Measurements from ENCODE around the gene CLNK. TPM values are rescaled to one million over a fixed set of nuclear protein-coding genes. Genes with fewer than 3 reads are reported as not detected.

CLNK gene
- total RNA-seq, 1 experiment from 2014 or later: not detected

DNA sequence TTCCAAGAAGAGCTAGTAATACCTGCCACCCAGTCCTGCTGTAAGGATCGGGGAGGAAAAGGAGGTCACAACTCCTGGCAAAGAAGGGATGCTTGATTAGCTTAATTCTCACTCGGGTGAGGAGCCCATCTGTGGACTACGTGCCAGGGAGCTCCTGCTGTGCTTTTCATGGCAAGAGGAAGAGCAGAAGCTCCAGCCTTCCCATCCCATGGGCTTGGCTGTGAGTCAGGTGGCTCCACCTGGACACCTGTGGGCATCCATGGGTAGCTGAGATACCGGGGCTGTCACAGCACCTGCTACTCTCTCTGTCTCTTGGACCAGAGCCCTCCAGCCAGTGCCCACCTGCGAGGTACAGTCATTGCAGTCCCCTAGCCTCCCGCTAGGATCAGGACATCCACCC lies 18.0 kb downstream of the CLNK start:
- no peak for DNase-seq (ENCODE audit: extremely low read depth, low read depth)

DNA sequence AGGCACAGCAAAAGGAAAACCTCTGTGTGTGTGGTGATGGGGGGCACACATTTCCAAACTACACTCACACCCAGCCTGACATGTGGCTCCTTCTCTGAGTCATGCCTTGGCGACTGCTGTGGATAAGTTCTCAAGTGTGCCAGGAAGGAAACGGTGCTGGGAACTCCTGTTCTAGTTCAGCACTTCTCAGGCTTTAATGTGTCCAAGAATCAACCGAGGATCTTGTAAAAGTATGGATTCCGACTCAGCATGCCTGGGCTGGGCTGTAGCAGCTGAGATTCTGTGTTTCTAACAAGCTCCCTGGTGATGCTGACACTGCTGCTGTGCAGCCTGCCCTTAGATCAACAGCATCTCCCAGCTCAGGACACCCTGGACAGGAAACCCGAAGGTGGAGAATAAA lies 20.2 kb downstream of the CLNK start:
- DNase-seq (ENCODE audit: extremely low read depth, low read depth): no peak

DNA sequence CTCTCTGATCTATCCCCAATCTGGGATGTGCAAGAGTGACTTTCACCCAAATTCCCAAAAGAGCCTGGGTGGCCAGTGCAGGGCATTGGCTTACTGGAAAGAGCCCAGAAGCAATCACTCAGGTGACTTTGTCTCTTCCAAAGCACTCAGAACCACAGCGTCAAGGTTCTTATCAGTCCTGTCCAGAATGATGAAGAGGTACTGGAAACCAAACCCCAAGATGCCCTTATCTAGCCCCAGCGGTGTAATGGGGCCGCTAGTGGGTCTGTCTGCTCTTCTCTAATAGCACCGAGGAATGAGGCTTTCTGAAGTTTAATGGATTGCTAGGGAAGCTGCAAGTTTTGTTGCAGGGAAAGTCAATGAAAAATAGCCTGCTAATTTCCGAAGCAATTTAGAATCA lies 21.6 kb downstream of the CLNK start:
- DNase-seq (ENCODE audit: extremely low read depth, low read depth): no peak

DNA sequence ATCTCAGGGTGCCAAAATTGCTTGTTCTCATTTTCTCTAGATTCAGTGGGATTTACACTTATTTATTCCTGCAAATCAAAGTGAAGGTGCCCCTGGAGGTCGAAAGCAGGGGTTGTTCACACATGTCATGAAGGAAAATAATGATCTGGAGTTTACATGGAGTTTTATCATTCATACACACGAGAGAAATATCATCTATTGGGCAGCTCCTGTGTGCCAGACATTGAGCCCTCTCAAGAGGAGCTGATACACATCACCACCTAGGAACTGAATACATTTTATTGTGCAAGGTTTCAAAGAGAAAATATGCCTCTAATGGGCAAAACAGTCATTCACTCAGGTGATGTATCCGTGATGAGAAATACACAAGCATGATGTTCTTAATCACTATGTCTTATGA lies 23.5 kb downstream of the CLNK start:
- DNase-seq (ENCODE audit: extremely low read depth, low read depth): no peak

DNA sequence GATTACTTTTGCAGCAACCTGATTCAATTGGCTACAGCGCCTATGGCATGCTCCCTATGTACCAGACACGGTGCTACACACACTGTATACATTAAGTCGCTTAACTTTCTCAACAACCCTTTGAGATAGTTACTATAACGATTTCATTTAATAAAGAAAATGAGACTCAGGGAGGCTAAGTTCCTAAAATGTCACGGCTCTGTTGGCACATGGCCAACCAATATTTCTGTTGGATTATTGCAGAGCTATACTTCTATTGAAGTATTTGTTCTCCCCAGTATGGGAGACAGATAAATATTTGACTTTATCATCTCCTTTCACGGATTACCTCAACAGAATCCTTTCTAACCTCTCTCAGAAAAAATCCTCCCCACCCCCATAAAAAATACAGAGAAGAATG lies 25.3 kb downstream of the CLNK start:
- DNase-seq (ENCODE audit: extremely low read depth, low read depth): no peak

DNA sequence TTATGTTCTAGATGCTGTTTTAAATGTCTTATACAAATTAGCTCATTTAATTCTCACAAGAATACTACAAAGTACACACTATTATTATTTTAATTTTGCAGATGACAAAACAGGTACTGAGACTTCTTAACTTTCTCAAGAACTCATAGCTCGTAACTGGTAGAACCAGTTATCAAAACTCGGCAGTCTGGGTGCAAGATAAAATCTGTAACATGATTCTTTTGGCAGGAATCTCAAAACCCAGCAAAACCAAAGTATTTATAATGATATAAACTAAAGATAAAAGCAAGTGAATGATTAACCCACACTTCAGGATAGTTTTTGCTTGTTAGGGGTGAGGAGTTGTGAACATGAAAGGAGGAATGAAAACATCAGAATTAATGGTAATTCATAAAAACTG lies 27.6 kb downstream of the CLNK start:
- no peak for DNase-seq (ENCODE audit: extremely low read depth, low read depth)

DNA sequence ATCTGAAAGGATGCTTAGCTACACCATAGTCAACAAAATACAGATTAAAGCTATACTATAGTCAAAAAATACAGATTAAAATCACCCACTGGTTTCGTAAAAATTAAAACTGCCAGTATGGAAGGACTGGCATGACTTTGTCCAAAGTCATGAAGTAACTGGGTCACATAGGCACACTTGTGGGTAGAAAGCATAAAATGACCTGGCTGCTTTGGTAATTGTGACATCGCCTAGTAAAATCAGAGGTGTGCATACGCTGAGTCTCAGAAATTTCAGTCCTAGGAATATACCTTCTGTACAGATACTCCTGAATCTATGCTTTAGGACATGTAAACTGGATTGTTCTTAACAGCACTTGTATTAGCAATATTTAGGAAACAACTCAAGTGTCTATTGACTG lies 28.1 kb downstream of the CLNK start:
- DNase-seq (ENCODE audit: extremely low read depth, low read depth): no peak

DNA sequence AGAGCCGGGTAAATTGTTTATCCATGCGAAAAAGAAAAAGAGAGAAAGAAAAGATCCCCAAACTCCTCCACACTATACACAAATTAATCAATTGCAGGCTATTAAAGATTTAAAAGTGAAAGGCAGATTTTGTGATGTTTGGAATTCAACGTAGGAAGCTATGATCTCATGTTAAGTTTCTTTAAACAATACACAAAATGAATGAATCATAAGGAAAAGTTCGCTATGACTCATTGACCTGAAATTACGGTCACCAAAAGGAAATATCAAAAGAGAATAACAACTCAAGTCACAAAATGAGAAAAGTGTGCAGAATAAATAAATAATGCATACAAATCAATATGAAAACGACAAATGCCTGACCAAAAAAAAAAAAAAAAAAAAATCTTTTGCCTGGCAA lies 28.6 kb downstream of the CLNK start:
- no peak for DNase-seq (ENCODE audit: extremely low read depth, low read depth)

DNA sequence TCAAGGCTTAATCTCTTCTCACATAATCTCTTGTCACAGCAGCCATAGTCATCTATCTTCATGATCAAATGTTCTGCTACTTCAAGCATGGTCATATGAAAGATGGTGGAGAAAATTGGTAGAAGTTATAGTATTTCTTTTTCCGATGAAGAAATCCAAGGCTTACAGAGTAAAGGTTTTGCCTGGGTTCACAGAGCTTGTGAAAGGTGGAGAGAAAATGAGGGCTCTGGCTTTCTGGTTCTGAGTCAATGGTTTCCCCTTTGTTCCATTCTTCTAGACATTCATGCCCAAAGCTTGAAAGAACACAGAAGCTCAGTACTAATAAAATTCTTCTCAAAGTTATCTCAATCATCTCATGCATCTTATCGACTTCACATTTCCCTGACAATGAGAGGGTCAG lies 36.1 kb downstream of the CLNK start:
- no peak for DNase-seq (ENCODE audit: extremely low read depth, low read depth)

DNA sequence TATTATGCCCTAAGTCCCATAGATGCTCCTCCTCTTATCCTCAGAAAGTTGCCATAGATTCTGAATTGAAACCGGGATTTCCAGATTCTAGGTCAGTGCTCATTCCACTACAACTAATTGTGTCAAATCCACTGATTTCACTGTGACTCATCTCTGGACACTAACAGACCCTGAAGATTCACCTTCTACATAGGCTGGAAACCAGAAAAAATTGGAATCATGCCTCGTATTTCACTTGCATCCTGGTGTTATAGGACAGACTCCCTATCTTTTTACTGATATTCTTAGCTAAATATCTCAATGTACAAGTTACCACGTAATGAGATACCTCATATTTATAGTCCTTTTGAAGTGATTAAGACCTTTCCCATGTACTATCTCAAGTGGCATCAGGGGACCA lies 36.7 kb downstream of the CLNK start:
- no peak for DNase-seq (ENCODE audit: extremely low read depth, low read depth)

DNA sequence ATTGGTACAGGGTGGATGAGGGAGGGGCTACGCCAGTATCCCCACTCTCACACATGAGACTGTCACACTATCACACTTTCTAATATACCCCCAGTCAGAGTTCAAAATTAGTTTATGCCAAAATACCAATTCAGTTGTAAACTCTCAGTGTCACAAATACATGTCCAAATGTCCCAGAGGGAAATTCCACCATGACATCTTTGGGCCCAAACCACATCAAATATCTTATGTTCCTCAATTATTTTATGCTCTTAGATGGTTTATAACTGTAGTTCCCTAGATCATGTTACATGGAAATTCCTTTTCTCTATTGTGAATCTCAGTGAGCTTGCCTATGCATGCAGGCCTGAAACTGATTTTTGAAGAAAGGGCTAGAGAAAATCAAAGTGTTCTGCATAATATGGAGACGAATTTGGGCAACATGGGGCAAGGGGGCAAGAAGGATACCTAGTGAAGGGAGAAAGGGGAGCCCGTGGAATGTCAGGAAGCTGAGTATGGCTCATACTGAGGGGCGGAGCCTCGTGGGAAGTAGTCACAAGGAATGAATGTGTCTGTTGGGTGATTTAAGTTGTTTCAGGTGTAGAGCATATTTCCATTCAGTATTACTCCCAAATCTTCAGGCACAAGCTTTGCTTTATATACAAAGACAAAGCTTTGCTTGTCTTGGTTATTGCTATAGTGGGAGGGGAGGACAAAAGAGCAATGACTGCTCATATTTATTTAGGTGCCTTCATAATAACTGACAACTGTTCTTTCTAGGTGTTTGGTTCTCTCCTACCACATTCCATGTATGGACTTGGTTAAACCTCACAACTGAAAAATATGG lies 40.8 kb downstream of the CLNK start:
- no peak for DNase-seq (ENCODE audit: extremely low read depth, low read depth)

DNA sequence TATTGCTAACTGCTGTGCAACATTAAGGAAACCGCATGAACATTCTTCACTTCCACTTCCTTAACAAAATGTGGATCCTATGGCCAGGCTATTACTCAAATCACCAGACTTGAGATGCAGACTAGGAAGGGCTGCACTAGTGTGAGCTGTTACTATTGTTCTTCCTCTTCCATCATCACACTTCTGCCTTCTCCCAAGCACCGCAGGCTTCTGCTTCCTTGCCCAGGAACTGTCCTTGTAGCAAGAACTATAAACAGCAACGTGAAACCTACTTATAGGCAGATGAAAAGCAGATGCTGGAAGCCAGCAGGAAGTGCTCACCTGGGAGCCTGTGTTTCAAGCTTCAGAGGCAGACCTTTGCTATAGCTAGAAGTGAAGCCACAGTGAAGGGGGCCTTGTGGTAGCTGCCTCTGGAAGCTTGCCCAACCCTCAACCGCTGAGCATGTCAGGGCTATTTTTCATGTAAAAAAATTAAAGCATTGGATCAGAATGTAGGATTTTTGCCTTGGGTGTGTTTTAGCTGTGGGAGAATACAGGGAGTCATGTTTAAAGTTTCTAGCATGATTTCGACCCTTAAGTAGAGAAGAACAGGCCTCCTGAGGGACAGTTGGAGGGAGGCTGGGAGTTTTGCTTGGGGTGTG lies 43.9 kb downstream of the CLNK start:
- DNase-seq (ENCODE audit: extremely low read depth, low read depth): no peak

DNA sequence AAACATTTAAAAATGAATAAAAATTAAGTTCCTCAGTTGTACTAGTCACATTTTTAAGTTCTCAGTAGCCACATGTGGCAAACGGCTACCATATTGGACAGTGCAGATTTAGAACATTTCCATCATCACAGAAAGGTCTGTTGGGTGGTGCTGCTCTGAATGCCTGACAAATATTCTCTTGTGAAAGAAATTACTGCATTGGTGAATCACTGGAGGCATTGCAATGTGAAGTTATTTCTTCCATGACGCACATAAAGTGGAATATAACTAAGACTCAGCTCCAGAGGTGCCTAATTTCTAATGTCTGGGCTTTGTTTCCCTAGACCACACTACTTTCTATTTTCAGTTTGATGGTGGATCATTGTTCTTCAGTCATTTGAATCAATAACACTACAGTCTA lies 44.9 kb downstream of the CLNK start:
- no peak for DNase-seq (ENCODE audit: extremely low read depth, low read depth)

DNA sequence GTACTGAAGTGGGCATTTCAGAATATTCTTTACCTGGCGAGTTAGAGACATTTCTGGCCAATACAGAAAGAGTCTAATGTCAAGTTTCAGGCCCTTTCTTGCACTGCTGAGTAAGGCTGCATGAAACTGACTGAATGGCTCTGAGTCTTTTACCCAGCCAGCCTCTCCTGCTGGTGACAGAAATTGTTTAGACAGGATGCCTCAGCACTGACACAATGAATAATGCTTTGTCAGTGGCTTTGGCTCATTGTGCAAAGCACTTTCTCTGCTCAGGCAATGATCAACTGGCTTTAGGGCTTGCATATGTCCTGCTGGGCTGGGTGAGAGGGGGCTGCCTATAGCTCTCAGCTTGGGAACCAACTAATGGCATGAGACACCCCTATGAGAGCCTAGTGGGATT lies 45.5 kb downstream of the CLNK start:
- DNase-seq (ENCODE audit: extremely low read depth, low read depth): no peak

DNA sequence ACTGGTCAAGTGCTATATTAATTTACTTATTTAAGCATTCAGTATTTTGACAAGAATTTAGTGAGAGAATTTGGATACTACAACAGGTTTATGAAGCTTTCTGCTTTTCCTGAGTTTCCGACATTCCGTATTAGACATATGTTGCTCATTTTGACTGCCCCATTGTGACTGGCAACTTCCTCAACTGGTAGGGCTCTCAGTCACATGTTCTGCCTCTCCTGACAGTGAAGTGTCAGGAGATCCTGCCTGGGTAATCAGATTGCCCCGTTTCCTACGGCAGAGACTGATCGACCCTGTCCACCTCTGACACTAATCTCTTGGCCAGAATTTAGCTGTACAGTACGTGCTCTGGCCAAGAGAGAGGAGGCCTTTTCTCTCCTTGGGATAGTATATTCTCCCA lies 49.5 kb downstream of the CLNK start:
- DNase-seq (ENCODE audit: extremely low read depth, low read depth): no peak

DNA sequence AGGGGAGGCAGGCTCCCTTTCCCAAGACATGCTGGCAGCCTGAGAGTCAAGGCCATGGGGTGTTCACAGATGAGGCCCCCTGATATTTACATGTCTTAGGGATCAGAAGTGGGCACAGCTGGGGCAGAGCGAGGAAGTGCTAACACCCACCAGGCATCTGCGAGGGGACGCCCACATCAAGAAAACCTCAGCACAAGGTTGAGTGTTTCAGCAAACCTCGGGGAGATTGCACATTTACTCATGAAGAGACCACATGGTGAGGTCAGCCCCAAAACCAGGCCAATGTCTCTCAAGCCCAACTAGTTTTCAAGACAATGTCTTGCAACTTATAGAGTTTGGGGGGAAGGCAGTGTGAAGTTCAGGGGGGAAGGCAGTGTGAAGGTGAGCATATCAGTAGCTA lies 55.2 kb downstream of the CLNK start:
- DNase-seq (ENCODE audit: extremely low read depth, low read depth): no peak

DNA sequence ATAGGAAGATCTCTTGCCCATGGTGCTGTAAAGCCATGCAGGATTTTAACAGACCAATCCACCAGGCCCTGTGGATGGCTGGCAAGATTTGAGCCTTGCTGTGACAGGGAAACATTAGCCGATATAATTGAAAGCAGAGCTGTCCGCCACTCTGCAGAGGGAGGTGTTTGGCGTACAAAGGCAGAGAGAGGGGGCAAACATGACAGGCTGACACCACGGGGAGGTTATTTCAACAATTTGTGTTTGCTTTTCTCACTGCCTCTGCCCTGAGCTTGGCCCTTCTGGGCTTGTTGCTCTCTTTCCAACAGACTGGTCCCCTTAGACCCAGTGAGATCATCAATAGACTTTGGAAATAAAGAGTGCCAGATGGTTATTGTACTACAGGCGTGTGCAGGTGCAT lies 59.4 kb downstream of the CLNK start:
- DNase-seq (ENCODE audit: extremely low read depth, low read depth): no peak

DNA sequence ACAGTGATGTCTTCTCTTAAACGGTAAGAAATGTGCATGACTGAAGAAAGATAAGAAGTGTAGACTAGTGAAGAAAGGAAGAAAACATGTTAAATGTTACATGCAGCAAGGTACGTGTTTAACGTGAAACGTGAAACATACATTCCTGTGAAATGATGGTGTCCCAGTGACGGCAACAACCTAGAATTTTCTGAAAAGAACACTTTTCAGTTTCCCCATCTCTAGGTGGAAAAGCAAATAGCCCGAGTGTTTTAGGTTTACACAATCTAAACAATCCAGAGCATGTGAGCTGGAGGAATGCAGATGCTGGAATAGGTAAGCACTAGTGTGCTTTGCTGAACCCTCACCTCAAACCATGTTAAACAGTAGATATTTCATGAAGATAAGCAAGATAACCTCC lies 60.7 kb downstream of the CLNK start:
- DNase-seq (ENCODE audit: extremely low read depth, low read depth): no peak

DNA sequence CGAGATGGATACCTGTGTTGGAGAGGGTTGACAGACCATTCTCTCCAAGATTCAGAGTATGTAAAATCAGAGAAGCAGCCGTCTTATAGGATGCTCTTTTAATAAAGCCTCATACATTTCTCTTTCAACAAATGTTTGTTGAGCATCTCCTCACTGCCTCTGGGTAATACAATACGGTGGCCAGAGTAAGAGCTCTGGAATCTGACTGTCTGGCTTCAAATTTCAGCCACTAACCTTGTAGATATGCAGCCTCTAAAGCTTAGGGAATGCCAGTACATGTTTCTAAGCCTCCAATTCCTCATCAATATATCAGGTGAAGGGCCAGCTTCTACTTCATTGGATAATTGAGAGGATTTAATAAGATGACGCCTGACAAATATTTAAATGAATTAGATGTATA lies 61.3 kb downstream of the CLNK start:
- no peak for DNase-seq (ENCODE audit: extremely low read depth, low read depth)

DNA sequence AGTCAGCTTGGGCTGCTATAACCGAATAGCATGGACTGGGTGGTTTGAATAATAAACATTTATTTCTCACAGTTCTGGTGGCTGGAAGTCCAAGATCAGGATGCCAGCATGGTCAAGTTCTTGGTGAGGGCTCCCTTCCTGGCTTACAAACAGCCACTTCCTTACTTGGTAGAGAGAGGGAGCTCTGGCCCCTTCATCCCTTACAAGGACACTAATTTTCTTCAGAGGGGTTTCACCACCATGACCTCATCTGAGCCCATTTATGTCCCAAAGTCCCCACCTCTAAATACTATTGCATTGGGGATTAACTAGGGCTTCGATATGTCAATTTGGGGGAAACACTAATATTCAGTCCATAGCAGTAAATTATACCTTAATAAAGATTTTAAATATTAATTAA lies 61.8 kb downstream of the CLNK start:
- no peak for DNase-seq (ENCODE audit: extremely low read depth, low read depth)

DNA sequence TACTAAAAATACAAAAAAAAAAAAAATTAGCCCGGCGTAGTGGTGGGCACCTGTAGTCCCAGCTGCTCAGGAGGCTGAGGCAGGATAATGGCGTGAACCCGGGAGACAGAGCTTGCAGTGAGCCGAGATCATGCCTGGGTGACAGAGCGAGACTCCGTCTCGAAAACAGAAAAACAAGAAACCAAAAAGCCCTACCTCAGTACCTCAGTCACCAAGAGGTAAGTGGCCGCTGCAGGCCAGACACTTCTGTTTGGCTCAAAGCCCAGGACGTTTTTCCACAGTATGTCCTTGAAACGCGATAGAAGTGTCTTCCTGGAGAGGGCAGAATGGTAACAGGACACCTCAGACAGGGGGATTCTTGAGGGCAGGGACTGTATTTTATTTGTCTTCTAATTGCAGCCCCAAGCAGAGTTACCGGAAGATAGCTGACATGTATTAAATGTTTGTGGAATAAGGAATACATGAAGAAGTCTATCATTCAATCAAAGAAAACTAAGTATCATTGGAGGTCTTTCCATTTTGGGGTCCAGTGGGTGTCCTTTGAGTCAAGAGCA lies 63.6 kb downstream of the CLNK start:
- DNase-seq (ENCODE audit: extremely low read depth, low read depth): no peak

DNA sequence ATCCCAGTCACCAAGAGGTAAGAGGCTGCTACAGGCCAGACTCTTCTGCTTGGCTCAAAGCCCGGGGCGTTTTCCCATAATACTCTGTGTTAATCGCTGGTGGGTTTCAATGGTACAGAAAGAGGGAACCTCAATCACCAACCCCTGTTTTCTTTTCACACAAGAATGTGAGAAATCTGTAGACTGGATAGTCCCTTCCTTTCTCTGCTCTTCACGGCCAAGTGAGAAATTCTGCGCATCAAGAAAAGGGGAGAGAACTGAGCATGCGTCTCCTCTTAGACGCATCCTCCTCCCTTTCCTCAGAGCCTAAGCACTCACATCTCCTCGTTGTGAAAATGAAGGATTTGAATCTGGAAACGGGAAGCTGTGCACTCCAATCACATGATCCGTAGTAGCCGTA lies 64.7 kb downstream of the CLNK start:
- peak; percentile 81 for DNase-seq (ENCODE audit: extremely low read depth, low read depth)
